ENCODE results near the gene SSBP4.
"Not testable (repeated sequence)": the region's sequence is repeated elsewhere in the genome, so short reads cannot be mapped to it uniquely, and the experiment has no call there.

SSBP4 gene

GRCh38 chr19:18377026-18377425, 42.2 kb upstream of the SSBP4 start:
- no peak overlapping the region for H3K4me3 ChIP-seq (ENCODE audit: low read depth in 1 of 2, low read length in 2 of 2)
- no peak overlapping the region for H3K4me2 ChIP-seq (ENCODE audit: insufficient read depth, low read length)
- H3K79me2 ChIP-seq (ENCODE audit: insufficient read depth, low read length) = no peaks in the 10 kb centered on the region
- H3K9ac ChIP-seq (ENCODE audit: low read depth, low read length) = no peak overlapping the region
- H3K4me1 ChIP-seq (ENCODE audit: insufficient read depth, low read length) = peaks cover 10% of the 10 kb centered on the region
- H4K20me1 ChIP-seq (ENCODE audit: insufficient read depth, low read length) = no peaks in the 10 kb centered on the region
- no peaks in the 10 kb centered on the region for H3K36me3 ChIP-seq (ENCODE audit: insufficient read depth, low read length)
- no peak overlapping the region for H3K27ac ChIP-seq (ENCODE audit: low read length)
- no peak for DNase-seq
- H2AFZ ChIP-seq (ENCODE audit: low read depth, low read length) = no peak overlapping the region
- TF ChIP-seq EZH2 (IDR thresholded peaks at IDR 0.05; ENCODE audit: borderline replicate concordance, low read depth, low read length, severe bottlenecking) = no peak
- TF ChIP-seq, protein P1, sequence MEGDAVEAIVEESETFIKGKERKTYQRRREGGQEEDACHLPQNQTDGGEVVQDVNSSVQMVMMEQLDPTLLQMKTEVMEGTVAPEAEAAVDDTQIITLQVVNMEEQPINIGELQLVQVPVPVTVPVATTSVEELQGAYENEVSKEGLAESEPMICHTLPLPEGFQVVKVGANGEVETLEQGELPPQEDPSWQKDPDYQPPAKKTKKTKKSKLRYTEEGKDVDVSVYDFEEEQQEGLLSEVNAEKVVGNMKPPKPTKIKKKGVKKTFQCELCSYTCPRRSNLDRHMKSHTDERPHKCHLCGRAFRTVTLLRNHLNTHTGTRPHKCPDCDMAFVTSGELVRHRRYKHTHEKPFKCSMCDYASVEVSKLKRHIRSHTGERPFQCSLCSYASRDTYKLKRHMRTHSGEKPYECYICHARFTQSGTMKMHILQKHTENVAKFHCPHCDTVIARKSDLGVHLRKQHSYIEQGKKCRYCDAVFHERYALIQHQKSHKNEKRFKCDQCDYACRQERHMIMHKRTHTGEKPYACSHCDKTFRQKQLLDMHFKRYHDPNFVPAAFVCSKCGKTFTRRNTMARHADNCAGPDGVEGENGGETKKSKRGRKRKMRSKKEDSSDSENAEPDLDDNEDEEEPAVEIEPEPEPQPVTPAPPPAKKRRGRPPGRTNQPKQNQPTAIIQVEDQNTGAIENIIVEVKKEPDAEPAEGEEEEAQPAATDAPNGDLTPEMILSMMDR (IDR thresholded peaks at IDR 0.05; ENCODE audit: borderline replicate concordance, extremely low read depth, low read length, poor library complexity, severe bottlenecking) = no peak
- H3K27me3 ChIP-seq (ENCODE audit: insufficient read depth, low read length, poor library complexity) = no peaks in the 10 kb centered on the region
- H3K9me3 ChIP-seq (ENCODE audit: insufficient read depth, low read length, severe bottlenecking) = no peaks in the 10 kb centered on the region
- ATAC-seq (ENCODE audit: insufficient read depth, low read depth) = no peak

- no peaks in the 10 kb centered on the region for H3K36me3 ChIP-seq (ENCODE audit: insufficient read depth, low read length)
- ATAC-seq (ENCODE audit: insufficient read depth, low read depth) = no peak
- H2AFZ ChIP-seq (ENCODE audit: low read depth, low read length) = no peak overlapping the region
- peaks cover 2% of the 10 kb centered on the region for H3K27me3 ChIP-seq (ENCODE audit: insufficient read depth, low read length, poor library complexity)
- DNase-seq = no peak
- no peak for TF ChIP-seq EZH2 (IDR thresholded peaks at IDR 0.05; ENCODE audit: borderline replicate concordance, low read depth, low read length, severe bottlenecking)
- TF ChIP-seq, protein P1 (IDR thresholded peaks at IDR 0.05; ENCODE audit: borderline replicate concordance, extremely low read depth, low read length, poor library complexity, severe bottlenecking) = no peak
- no peak overlapping the region for H3K27ac ChIP-seq (ENCODE audit: low read length)
- no peaks in the 10 kb centered on the region for H3K9me3 ChIP-seq (ENCODE audit: insufficient read depth, low read length, severe bottlenecking)
- H3K9ac ChIP-seq (ENCODE audit: low read depth, low read length) = no peak overlapping the region
- H3K79me2 ChIP-seq (ENCODE audit: insufficient read depth, low read length) = no peaks in the 10 kb centered on the region
- no peaks in the 10 kb centered on the region for H3K4me1 ChIP-seq (ENCODE audit: insufficient read depth, low read length)
- no peak overlapping the region for H3K4me2 ChIP-seq (ENCODE audit: insufficient read depth, low read length)
- H4K20me1 ChIP-seq (ENCODE audit: insufficient read depth, low read length) = 0 out of 2 replicates have a peak, but pooled peaks cover 2% of the 10 kb centered on the region
- H3K4me3 ChIP-seq (ENCODE audit: low read depth in 1 of 2, low read length in 2 of 2) = no peak overlapping the region
Measured at GRCh38 chr19:18379803-18380747, 39.1 kb upstream of the SSBP4 start.

DNA sequence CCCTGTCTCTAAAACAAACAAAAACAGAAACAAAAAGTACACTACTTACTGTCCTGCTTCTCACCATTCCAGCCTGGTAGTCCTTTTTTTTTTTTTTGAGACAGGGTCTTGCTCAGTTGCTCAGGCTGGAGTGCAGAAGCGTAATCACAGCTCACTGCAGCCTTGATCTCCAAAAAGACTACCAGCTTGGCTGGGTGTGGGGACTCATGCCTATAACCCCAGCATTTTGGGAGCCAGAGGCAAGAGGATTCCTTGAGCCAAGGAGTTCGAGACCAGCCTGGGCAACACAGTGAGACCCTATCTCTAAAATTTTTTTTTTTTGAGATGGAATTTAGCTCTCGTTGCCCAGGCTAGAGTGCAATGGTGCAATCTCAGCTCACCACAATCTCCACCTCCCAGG, 38.4 kb upstream of the SSBP4 start:
- Histone ChIP-seq H3K27ac (ENCODE audit: low read length) (no peak overlapping the region), H4K20me1 (ENCODE audit: insufficient read depth, low read length) (0 out of 2 replicates have a peak, but pooled peaks cover 2% of the 10 kb centered on the region), H3K4me2 (ENCODE audit: insufficient read depth, low read length) (no peak overlapping the region)

GRCh38 chr19:18383622-18384021, 35.6 kb upstream of the SSBP4 start:
- H3K79me2 ChIP-seq (ENCODE audit: insufficient read depth, low read length); H3K4me3 ChIP-seq (ENCODE audit: low read depth in 1 of 2, low read length in 2 of 2); H3K27ac ChIP-seq (ENCODE audit: low read length); H3K36me3 ChIP-seq (ENCODE audit: insufficient read depth, low read length); ATAC-seq (ENCODE audit: insufficient read depth, low read depth); H3K4me2 ChIP-seq (ENCODE audit: insufficient read depth, low read length); DNase-seq; H3K4me1 ChIP-seq (ENCODE audit: insufficient read depth, low read length); H3K9me3 ChIP-seq (ENCODE audit: insufficient read depth, low read length, severe bottlenecking); H2AFZ ChIP-seq (ENCODE audit: low read depth, low read length); H4K20me1 ChIP-seq (ENCODE audit: insufficient read depth, low read length); H3K9ac ChIP-seq (ENCODE audit: low read depth, low read length): not testable (repeated sequence)
- H3K27me3 ChIP-seq (ENCODE audit: insufficient read depth, low read length, poor library complexity) = peaks cover 11% of the 10 kb centered on the region

More for the DNA sequence above, 38.4 kb upstream of the SSBP4 start:
- Histone ChIP-seq H3K36me3 (ENCODE audit: insufficient read depth, low read length) (no peaks in the 10 kb centered on the region), H2AFZ (ENCODE audit: low read depth, low read length) (no peak overlapping the region), H3K9me3 (ENCODE audit: insufficient read depth, low read length, severe bottlenecking) (no peaks in the 10 kb centered on the region), H3K79me2 (ENCODE audit: insufficient read depth, low read length) (no peaks in the 10 kb centered on the region), H3K9ac (ENCODE audit: low read depth, low read length) (no peak overlapping the region), H3K27me3 (ENCODE audit: insufficient read depth, low read length, poor library complexity) (peaks cover 2% of the 10 kb centered on the region), H3K4me1 (ENCODE audit: insufficient read depth, low read length) (no peaks in the 10 kb centered on the region), H3K4me3 (ENCODE audit: low read depth in 1 of 2, low read length in 2 of 2) (no peak overlapping the region)
- DNase-seq = no peak
- ATAC-seq (ENCODE audit: insufficient read depth, low read depth) = no peak
- TF ChIP-seq EZH2 (IDR thresholded peaks at IDR 0.05; ENCODE audit: borderline replicate concordance, low read depth, low read length, severe bottlenecking) = no peak
- TF ChIP-seq, protein P1 (IDR thresholded peaks at IDR 0.05; ENCODE audit: borderline replicate concordance, extremely low read depth, low read length, poor library complexity, severe bottlenecking) = no peak
